ENCODE data around the gene LRP1. TPM values are rescaled to one million over a fixed set of nuclear protein-coding genes. Genes with fewer than 3 reads are reported as not detected.

The LRP1 gene
- total RNA-seq, 1 donor from 2014 or later, result 24.7 TPM

GRCh38 chr12:57128519-57129247, 400 bp downstream of the LRP1 start:
- Mint-ChIP-seq H3K27me3 (ENCODE audit: unreplicated experiment) (peaks cover 13% of the 10 kb centered on the region), H3K4me3 (ENCODE audit: unreplicated experiment) (peak overlapping the region; percentile 82), H3K9me3 (ENCODE audit: unreplicated experiment) (no peaks in the 10 kb centered on the region), H3K4me1 (ENCODE audit: unreplicated experiment) (peaks cover 31% of the 10 kb centered on the region), H3K36me3 (ENCODE audit: low read depth, unreplicated experiment) (peaks cover 7% of the 10 kb centered on the region), H3K27ac (ENCODE audit: unreplicated experiment) (no peak overlapping the region)
- no peak for TF ChIP-seq CTCF (IDR thresholded peaks at IDR 0.05; ENCODE audit: unreplicated experiment)
- DNase-seq (ENCODE audit: low spot score), result no peak

- H3K27ac Mint-ChIP-seq (ENCODE audit: unreplicated experiment), result no peak overlapping the region
- H3K36me3 Mint-ChIP-seq (ENCODE audit: low read depth, unreplicated experiment), result peaks cover 7% of the 10 kb centered on the region
- no peak for TF ChIP-seq CTCF (IDR thresholded peaks at IDR 0.05; ENCODE audit: unreplicated experiment)
- no peaks in the 10 kb centered on the region for H3K9me3 Mint-ChIP-seq (ENCODE audit: unreplicated experiment)
- peaks cover 14% of the 10 kb centered on the region for H3K27me3 Mint-ChIP-seq (ENCODE audit: unreplicated experiment)
- peak overlapping the region; percentile 75 for H3K4me3 Mint-ChIP-seq (ENCODE audit: unreplicated experiment)
- H3K4me1 Mint-ChIP-seq (ENCODE audit: unreplicated experiment), result peaks cover 35% of the 10 kb centered on the region
- no peak for DNase-seq (ENCODE audit: low spot score)
Observed at GRCh38 chr12:57129321-57129842, 1.1 kb downstream of the LRP1 start.

- no peak for TF ChIP-seq CTCF (IDR thresholded peaks at IDR 0.05; ENCODE audit: unreplicated experiment)
- Mint-ChIP-seq H3K27me3 (ENCODE audit: unreplicated experiment) (peaks cover 17% of the 10 kb centered on the region), H3K36me3 (ENCODE audit: low read depth, unreplicated experiment) (peaks cover 7% of the 10 kb centered on the region), H3K9me3 (ENCODE audit: unreplicated experiment) (no peaks in the 10 kb centered on the region), H3K4me1 (ENCODE audit: unreplicated experiment) (peaks cover 36% of the 10 kb centered on the region), H3K27ac (ENCODE audit: unreplicated experiment) (no peak overlapping the region), H3K4me3 (ENCODE audit: unreplicated experiment) (peak overlapping the region; percentile 75)
- no peak for DNase-seq (ENCODE audit: low spot score)
Observed at GRCh38 chr12:57129889-57130288, 1.6 kb downstream of the LRP1 start.

DNA sequence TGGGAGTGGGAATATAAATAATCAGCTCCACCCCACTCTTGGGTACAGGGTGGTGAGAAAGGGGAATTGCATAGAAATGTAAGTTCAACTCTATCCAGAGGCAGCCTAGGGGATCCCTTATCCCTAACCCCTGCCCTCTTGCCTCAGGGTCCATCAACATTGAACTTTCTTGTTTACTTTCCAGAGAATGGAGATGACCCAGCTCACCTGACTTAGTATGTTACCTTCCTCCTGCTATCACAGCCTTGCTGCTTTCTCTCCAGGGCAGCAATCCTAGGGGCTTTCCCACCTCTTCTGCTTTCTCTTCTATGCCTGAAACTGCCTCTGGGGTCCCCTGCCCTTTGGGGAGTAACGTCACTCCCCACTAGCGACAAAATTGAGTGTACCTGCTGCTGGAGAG, 2.7 kb downstream of the LRP1 start:
- Mint-ChIP-seq H3K4me3 (ENCODE audit: unreplicated experiment) (no peak overlapping the region), H3K36me3 (ENCODE audit: low read depth, unreplicated experiment) (peaks cover 7% of the 10 kb centered on the region), H3K4me1 (ENCODE audit: unreplicated experiment) (peaks cover 44% of the 10 kb centered on the region), H3K27me3 (ENCODE audit: unreplicated experiment) (peaks cover 18% of the 10 kb centered on the region), H3K9me3 (ENCODE audit: unreplicated experiment) (no peaks in the 10 kb centered on the region), H3K27ac (ENCODE audit: unreplicated experiment) (no peak overlapping the region)
- DNase-seq (ENCODE audit: low spot score), result no peak
- no peak for TF ChIP-seq CTCF (IDR thresholded peaks at IDR 0.05; ENCODE audit: unreplicated experiment)
